Endodermal cell (in vitro differentiated cells): ENCODE data around the gene PTGIR. TPM values are rescaled to one million over a fixed set of nuclear protein-coding genes. Genes with fewer than 3 reads are reported as not detected.

ENCODE experiments used
- DNase-seq: peaks from one replicate; pipeline ENCODE4 v3.0.0-alpha.2; 2017
- H3K27ac ChIP-seq: 2 replicates; pipeline ENCODE4 v1.5.1; 2013; ENCODE audit warnings: mild to moderate bottlenecking, low read depth, low read length, moderate library complexity
- H3K27me3 ChIP-seq: 2 replicates; pipeline ENCODE4 v1.6.1; 2013; ENCODE audit warnings: mild to moderate bottlenecking, low read length, moderate library complexity; ENCODE audit not compliant: insufficient read depth, control insufficient read depth, poor library complexity, severe bottlenecking
- H3K36me3 ChIP-seq: 2 replicates; pipeline ENCODE4 v1.7.0; 2013; ENCODE audit warnings: mild to moderate bottlenecking, low read length, moderate library complexity; ENCODE audit not compliant: control insufficient read depth, insufficient read depth
- H3K4me1 ChIP-seq: one replicate; pipeline ENCODE4 v1.7.0; 2013; ENCODE audit warnings: low read length; ENCODE audit not compliant: control insufficient read depth, insufficient read depth
- H3K4me3 ChIP-seq: 2 replicates; pipeline ENCODE4 v1.5.1; 2013; ENCODE audit warnings: mild to moderate bottlenecking, low read length, moderate library complexity
- H3K9ac ChIP-seq: 2 replicates; pipeline ENCODE4 v1.6.1; 2013; ENCODE audit warnings: mild to moderate bottlenecking, low read length, moderate library complexity; ENCODE audit not compliant: poor library complexity, severe bottlenecking; ENCODE audit errors: extremely low read depth
- H3K9me3 ChIP-seq: 2 replicates; pipeline ENCODE4 v1.6.1; 2013; ENCODE audit warnings: mild to moderate bottlenecking, low read length, moderate library complexity; ENCODE audit not compliant: control insufficient read depth
- H3K27ac Mint-ChIP-seq: 2 replicates; pipeline ENCODE4 v1.8.0; 2020; ENCODE audit warnings: mixed read lengths
- H3K27me3 Mint-ChIP-seq: 2 replicates; pipeline ENCODE4 v1.8.0; 2021; ENCODE audit warnings: mild to moderate bottlenecking, mixed read lengths; ENCODE audit not compliant: insufficient read depth
- H3K36me3 Mint-ChIP-seq: 2 replicates; pipeline ENCODE4 v1.8.0; 2020; ENCODE audit warnings: low read depth, mixed read lengths
- H3K4me1 Mint-ChIP-seq: 2 replicates; pipeline ENCODE4 v1.8.0; 2020; ENCODE audit warnings: mixed read lengths
- H3K4me3 Mint-ChIP-seq: 2 replicates; pipeline ENCODE4 v1.8.0; 2020; ENCODE audit warnings: mild to moderate bottlenecking, moderate library complexity, mixed read lengths
- H3K9me3 Mint-ChIP-seq: 2 replicates; pipeline ENCODE4 v1.8.0; 2020; ENCODE audit warnings: mild to moderate bottlenecking, mixed read lengths
- CTCF ChIP-seq: fragments of 200-600 bp; sonication (generic); conservative IDR thresholded peaks from 2 replicates; pipeline ENCODE4 v1.5.0; 2021; ENCODE audit warnings: antibody characterized with exemption, mild to moderate bottlenecking
- WGBS, 2 experiments: methylation state at CpG; one replicate each; pipeline versions ENCODE4 v1.1.5 to v1.1.7; 2013; ENCODE audit warnings: missing lambda C conversion rate in 2 of 2, mixed read lengths in 1 of 2; ENCODE audit not compliant: insufficient coverage in 1 of 2, insufficient read length in 1 of 2; 5-methylcytosine and 5-hydroxymethylcytosine counted together
- total RNA-seq, 2 donors: library from RNA; stranded (reverse); fragmentation: NEBNext Ultra II Directional in 1 of 2; extraction: Animal tissue kit (Norgen Biotek cat#: 25700) in 1 of 2; gene quantifications; 2 replicates in 1 of 2; 3 replicates in 1 of 2; pipeline ENCODE4 v1.2.1, GENCODE V29; 2021

PTGIR gene
- total RNA-seq, 2 donors from 2014 or later, result not detected

DNA sequence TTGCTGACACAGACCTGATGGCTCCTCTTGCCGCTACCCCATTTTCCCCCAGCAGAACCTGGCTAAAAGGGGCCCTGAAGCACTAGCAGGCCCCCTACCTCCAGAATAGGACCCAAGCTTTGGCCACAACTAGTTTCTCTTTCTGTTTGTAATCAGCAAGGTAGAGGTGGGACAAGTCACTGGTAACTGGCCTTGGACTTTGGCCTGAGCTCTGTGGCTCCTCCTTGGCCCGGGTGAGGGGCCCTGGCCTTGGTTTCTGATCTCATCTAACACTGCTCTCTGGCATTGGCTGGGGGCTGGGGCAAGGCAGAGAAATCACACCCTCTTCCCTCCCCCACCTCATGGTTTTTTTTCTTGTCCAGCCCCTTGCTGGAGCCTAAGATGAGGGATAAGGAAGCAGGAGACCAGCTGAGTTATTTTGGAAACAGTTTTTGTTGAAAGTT lies 21.7 kb downstream of the PTGIR start:
- no peak for TF ChIP-seq CTCF
- H3K36me3 ChIP-seq, result peaks cover 41% of the 10 kb centered on the region
- peaks cover 12% of the 10 kb centered on the region for H3K4me1 ChIP-seq
- peaks cover 2% of the 10 kb centered on the region for H3K27me3 Mint-ChIP-seq
- H3K4me3 Mint-ChIP-seq, result peak overlapping the region; percentile 93
- no peak overlapping the region for H3K27ac ChIP-seq
- peak; percentile 61 for DNase-seq
- peaks cover 18% of the 10 kb centered on the region for H3K9me3 ChIP-seq
- H3K27me3 ChIP-seq, result no peaks in the 10 kb centered on the region
- WGBS, 2 experiments, result 52 to 100% methylated on average over 1 to 2 of the region's 2 CpGs
- H3K36me3 Mint-ChIP-seq, result peaks cover 29% of the 10 kb centered on the region
- H3K27ac Mint-ChIP-seq, result peak overlapping the region; percentile 86
- H3K9ac ChIP-seq, result peak overlapping the region; percentile 26
- H3K4me1 Mint-ChIP-seq, result peaks cover 19% of the 10 kb centered on the region
- peaks cover 4% of the 10 kb centered on the region for H3K9me3 Mint-ChIP-seq
- peak overlapping the region; percentile 99 for H3K4me3 ChIP-seq

DNA sequence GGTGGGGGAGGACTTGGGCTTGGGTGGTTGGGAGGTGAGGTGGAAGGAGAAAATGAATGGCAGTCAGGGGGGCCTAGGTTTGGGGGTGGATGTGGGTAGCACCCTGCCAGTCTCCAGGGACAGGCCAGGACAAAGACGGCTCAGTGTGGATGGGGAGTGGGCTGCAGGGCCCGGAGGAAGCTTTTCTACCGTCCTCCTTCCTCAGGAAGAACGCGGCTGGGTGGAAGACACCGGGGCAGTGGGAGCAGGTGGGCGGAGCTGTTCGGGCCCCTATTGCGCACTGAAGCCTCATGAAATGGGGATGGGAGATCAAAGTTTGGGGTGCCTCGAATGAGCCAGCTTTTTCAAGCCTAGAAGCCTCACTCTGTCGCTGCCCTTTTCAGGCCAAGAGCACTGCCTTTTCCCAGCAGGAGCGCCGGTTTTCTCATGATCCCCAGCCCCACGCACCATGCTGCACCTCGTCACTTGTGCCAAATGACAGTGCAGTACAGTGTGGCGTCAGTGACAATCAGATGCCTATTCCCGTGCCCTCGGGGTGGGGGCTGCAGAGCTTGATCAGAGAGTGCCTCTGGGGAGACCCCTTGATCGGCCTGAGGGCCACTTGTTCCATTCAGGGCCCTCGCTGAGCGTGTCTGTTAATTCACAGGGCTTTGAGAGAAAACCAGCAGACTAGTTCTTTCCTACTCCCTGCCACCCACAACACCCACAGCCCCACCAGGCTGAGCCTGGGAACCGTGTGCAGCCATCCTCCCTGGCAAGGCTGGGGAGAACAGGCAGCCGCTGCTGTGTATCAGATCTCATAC lies 22.3 kb downstream of the PTGIR start:
- TF ChIP-seq CTCF, result no peak
- Mint-ChIP-seq H3K36me3 (peaks cover 23% of the 10 kb centered on the region), H3K27ac (peak overlapping the region; percentile 89), H3K27me3 (peaks cover 2% of the 10 kb centered on the region), H3K4me1 (peaks cover 19% of the 10 kb centered on the region), H3K9me3 (peaks cover 10% of the 10 kb centered on the region), H3K4me3 (peak overlapping the region; percentile 93)
- Histone ChIP-seq H3K4me1 (peaks cover 12% of the 10 kb centered on the region), H3K4me3 (peak overlapping the region; percentile 99), H3K27ac (peak overlapping the region; percentile 6), H3K36me3 (peaks cover 35% of the 10 kb centered on the region), H3K9me3 (peaks cover 24% of the 10 kb centered on the region), H3K27me3 (no peaks in the 10 kb centered on the region), H3K9ac (peak overlapping the region; percentile 89)
- 46 to 47% methylated on average over 17 to 23 of the region's 23 CpGs for WGBS, 2 experiments
- peak; percentile 44 for DNase-seq

DNA sequence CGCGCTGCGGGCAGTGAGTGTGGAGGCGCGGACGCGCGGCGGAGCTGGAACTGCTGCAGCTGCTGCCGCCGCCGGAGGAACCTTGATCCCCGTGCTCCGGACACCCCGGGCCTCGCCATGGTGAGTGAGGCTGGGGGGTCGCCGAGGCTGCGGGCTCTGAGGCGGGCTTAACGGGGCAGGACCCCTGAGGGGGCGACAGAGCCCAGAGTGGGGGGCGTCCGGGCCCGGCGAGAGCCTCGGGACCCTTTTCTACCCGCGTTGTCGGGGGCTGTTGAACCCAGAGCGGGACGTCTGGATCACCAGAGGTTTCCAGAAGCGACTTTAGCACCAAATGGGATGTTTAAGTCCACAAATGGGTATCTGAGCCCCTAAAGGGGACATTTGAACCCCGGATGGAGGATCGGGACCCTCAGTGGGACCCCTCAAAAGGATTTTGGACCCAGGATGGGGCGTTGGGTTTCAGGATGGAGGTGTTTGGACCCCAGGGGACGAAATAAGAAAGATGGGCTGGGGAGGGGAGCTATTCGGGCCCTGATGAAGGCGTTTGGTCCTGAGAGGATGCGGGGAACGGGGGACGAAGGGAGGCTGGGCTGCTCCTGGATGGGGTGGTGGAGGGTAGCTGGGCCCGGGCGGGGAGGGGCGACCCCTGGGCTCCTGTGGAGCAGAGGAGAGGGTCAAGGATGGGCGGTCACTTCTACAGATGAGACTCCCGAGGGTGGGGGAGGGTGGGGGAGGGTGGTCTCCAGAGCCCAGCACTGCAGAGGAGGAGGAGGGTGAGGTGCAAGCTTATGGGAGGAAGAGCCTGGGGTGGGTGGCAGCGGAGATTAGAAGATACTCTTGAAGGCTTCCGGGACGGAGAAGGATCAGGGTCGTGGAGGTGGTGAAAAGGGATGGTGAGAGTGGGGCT lies 23.3 kb downstream of the PTGIR start, which contains the start of gene CALM3:
Gene CALM3, plus strand, starts transcription at position 13 of the 907 bp plus-strand sequence. Its CDS starts 105 bp downstream, at position 118.
- peaks cover 19% of the 10 kb centered on the region for H3K4me1 Mint-ChIP-seq
- Histone ChIP-seq H3K36me3 (peaks cover 24% of the 10 kb centered on the region), H3K9ac (peak within 1 kb of the TSS; percentile 99), H3K27me3 (no peaks in the 10 kb centered on the region), H3K4me3 (peak within 1 kb of the TSS; percentile 99), H3K4me1 (peaks cover 12% of the 10 kb centered on the region), H3K27ac (peak within 1 kb of the TSS; percentile 100), H3K9me3 (peaks cover 27% of the 10 kb centered on the region)
- peaks cover 11% of the 10 kb centered on the region for H3K9me3 Mint-ChIP-seq
- 0% methylated on average over 11 to 51 of the region's 51 CpGs for WGBS, 2 experiments
- DNase-seq, result peak; percentile 66
- H3K27ac Mint-ChIP-seq, result peak within 1 kb of the TSS; percentile 100
- H3K27me3 Mint-ChIP-seq, result peaks cover 2% of the 10 kb centered on the region
- peak within 1 kb of the TSS; percentile 93 for H3K4me3 Mint-ChIP-seq
- H3K36me3 Mint-ChIP-seq, result peaks cover 13% of the 10 kb centered on the region
- no peak for TF ChIP-seq CTCF
